ENCODE measurements around the gene SLC17A9.

The SLC17A9 gene

GRCh38 chr20:62999580-62999979, 47.1 kb downstream of the SLC17A9 start:
- no peak overlapping the region for H3K27ac ChIP-seq
- TF ChIP-seq ZFX (IDR thresholded peaks at IDR 0.05; ENCODE audit: borderline replicate concordance) (no peak), CTCF (IDR thresholded peaks at IDR 0.05) (no peak)

GRCh38 chr20:63000036-63000435, 47.5 kb downstream of the SLC17A9 start:
- H3K27ac ChIP-seq, result no peak overlapping the region
- TF ChIP-seq ZFX (IDR thresholded peaks at IDR 0.05; ENCODE audit: borderline replicate concordance) (no peak), CTCF (IDR thresholded peaks at IDR 0.05) (no peak; the same call in 1 of the 2 replicates)

GRCh38 chr20:63000958-63001357, 48.4 kb downstream of the SLC17A9 start:
- TF ChIP-seq ZFX (IDR thresholded peaks at IDR 0.05; ENCODE audit: borderline replicate concordance) (no peak), CTCF (IDR thresholded peaks at IDR 0.05) (no peak)
- no peak overlapping the region for H3K27ac ChIP-seq

- no peak overlapping the region for H3K27ac ChIP-seq
- TF ChIP-seq ZFX (IDR thresholded peaks at IDR 0.05; ENCODE audit: borderline replicate concordance) (no peak), CTCF (IDR thresholded peaks at IDR 0.05) (no peak)
These were observed 50.0 kb downstream of the SLC17A9 start for GRCh38 chr20:63002511-63002910.

GRCh38 chr20:63003546-63003945, 51.0 kb downstream of the SLC17A9 start:
- TF ChIP-seq ZFX (IDR thresholded peaks at IDR 0.05; ENCODE audit: borderline replicate concordance) (no peak), CTCF (IDR thresholded peaks at IDR 0.05) (no peak)
- no peak overlapping the region for H3K27ac ChIP-seq

GRCh38 chr20:63004607-63005364, 52.3 kb downstream of the SLC17A9 start:
- H3K27ac ChIP-seq, result no peak overlapping the region
- no peak for TF ChIP-seq ZFX (IDR thresholded peaks at IDR 0.05; ENCODE audit: borderline replicate concordance)
- no peak for TF ChIP-seq CTCF (IDR thresholded peaks at IDR 0.05)

- no peak overlapping the region for H3K27ac ChIP-seq
- TF ChIP-seq CTCF (IDR thresholded peaks at IDR 0.05) (no peak), ZFX (IDR thresholded peaks at IDR 0.05; ENCODE audit: borderline replicate concordance) (no peak)
These were observed 52.9 kb downstream of the SLC17A9 start for GRCh38 chr20:63005365-63005861.
